Ishikawa (cell line): ENCODE data around the gene FAM20C.

ENCODE experiments used
- CEBPB ChIP-seq: IDR thresholded peaks from 2 replicates; pipeline ENCODE4 v1.6.1; 2012
- CREB1 ChIP-seq: IDR thresholded peaks from 2 replicates; pipeline ENCODE4 v1.6.1; 2012; ENCODE audit warnings: low read depth
- EGR1 ChIP-seq: IDR thresholded peaks from 2 replicates; pipeline ENCODE4 v1.6.1; 2012
- EP300 ChIP-seq: IDR thresholded peaks from 2 replicates; pipeline ENCODE4 v1.6.1; 2012; ENCODE audit warnings: borderline replicate concordance
- FOXM1 ChIP-seq: IDR thresholded peaks from 2 replicates; pipeline ENCODE4 v1.6.1; 2012; ENCODE audit warnings: low read depth, borderline replicate concordance
- MAX ChIP-seq: IDR thresholded peaks from 2 replicates; pipeline ENCODE4 v1.6.1; 2012
- NFIC ChIP-seq: IDR thresholded peaks from 2 replicates; pipeline ENCODE4 v1.6.1; 2012
- RAD21 ChIP-seq: IDR thresholded peaks from 2 replicates; pipeline ENCODE4 v1.6.1; 2012; ENCODE audit warnings: low read depth
- REST ChIP-seq: IDR thresholded peaks from 2 replicates; pipeline ENCODE4 v1.6.1; 2012; ENCODE audit warnings: low read depth, mild to moderate bottlenecking
- TAF1 ChIP-seq: IDR thresholded peaks from 2 replicates; pipeline ENCODE4 v1.6.1; 2012; ENCODE audit warnings: low read depth, mild to moderate bottlenecking
- TCF12 ChIP-seq: IDR thresholded peaks from 2 replicates; pipeline ENCODE4 v1.6.1; 2012; ENCODE audit warnings: low read depth
- TEAD4 ChIP-seq: IDR thresholded peaks from 2 replicates; pipeline ENCODE4 v1.6.1; 2012
- USF1 ChIP-seq: IDR thresholded peaks from 2 replicates; pipeline ENCODE4 v1.6.1; 2012
- YY1 ChIP-seq: IDR thresholded peaks from 2 replicates; pipeline ENCODE4 v1.6.1; 2012; ENCODE audit warnings: low read depth
- ZBTB7A ChIP-seq: IDR thresholded peaks from 2 replicates; pipeline ENCODE4 v1.6.1; 2012; ENCODE audit warnings: low read depth

The FAM20C gene

GRCh38 chr7:289209-289755 lies 96.9 kb downstream of the FAM20C start:
- TF ChIP-seq USF1 (no peak), CEBPB (no peak), CREB1 (no peak), RAD21 (no peak), FOXM1 (no peak), TEAD4 (no peak), EP300 (no peak), MAX (no peak), NFIC (no peak)

GRCh38 chr7:289756-290553 lies 97.6 kb downstream of the FAM20C start, which contains the start of gene FOXL3:
Gene FOXL3 (plus strand): TSS chr7:290170. CDS start chr7:290170, 0 bp downstream.
- no peak for TF ChIP-seq FOXM1
- no peak for TF ChIP-seq NFIC
- TF ChIP-seq TAF1, result no peak
- no peak for TF ChIP-seq CREB1
- TF ChIP-seq TCF12, result no peak
- TF ChIP-seq EP300, result no peak
- TF ChIP-seq CEBPB, result no peak
- TF ChIP-seq YY1, result no peak
- no peak for TF ChIP-seq MAX
- no peak for TF ChIP-seq ZBTB7A

- no peak for TF ChIP-seq EGR1
- TF ChIP-seq TCF12, result no peak
- TF ChIP-seq NFIC, result no peak
- TF ChIP-seq CEBPB, result no peak
- no peak for TF ChIP-seq USF1
- no peak for TF ChIP-seq FOXM1
Measured at GRCh38 chr7:290554-291372, 98.4 kb downstream of the FAM20C start.

GRCh38 chr7:291373-292092 lies 99.2 kb downstream of the FAM20C start:
- TF ChIP-seq YY1 (no peak), REST (no peak), TEAD4 (no peak), CREB1 (no peak), USF1 (no peak), NFIC (no peak), TAF1 (no peak), TCF12 (no peak), RAD21 (no peak), FOXM1 (no peak)

GRCh38 chr7:292226-292625 lies 99.9 kb downstream of the FAM20C start:
- TF ChIP-seq FOXM1, result no peak
- no peak for TF ChIP-seq CREB1
- TF ChIP-seq TCF12, result no peak
- TF ChIP-seq CEBPB, result no peak
- no peak for TF ChIP-seq YY1
- TF ChIP-seq RAD21, result no peak
- no peak for TF ChIP-seq EGR1
- TF ChIP-seq ZBTB7A, result no peak
- no peak for TF ChIP-seq NFIC
- TF ChIP-seq EP300, result no peak
- no peak for TF ChIP-seq TEAD4
- no peak for TF ChIP-seq MAX
- TF ChIP-seq TAF1, result no peak

GRCh38 chr7:292826-293225 lies 100.5 kb downstream of the FAM20C start:
- no peak for TF ChIP-seq NFIC
- no peak for TF ChIP-seq CREB1
- TF ChIP-seq ZBTB7A, result no peak
- TF ChIP-seq TEAD4, result no peak
- no peak for TF ChIP-seq REST
- no peak for TF ChIP-seq CEBPB
- no peak for TF ChIP-seq RAD21
- no peak for TF ChIP-seq EGR1
- no peak for TF ChIP-seq MAX
- no peak for TF ChIP-seq TCF12
- no peak for TF ChIP-seq EP300
- TF ChIP-seq TAF1, result no peak
- TF ChIP-seq FOXM1, result no peak
- TF ChIP-seq USF1, result no peak
- no peak for TF ChIP-seq YY1
